Right forelimb (tissue), 1 donor: ENCODE data around the gene ARHGAP22.

Source experiments
- DNase-seq: peaks from one replicate; pipeline ENCODE4 v3.0.0-alpha.2; 2018

The ARHGAP22 gene

DNA sequence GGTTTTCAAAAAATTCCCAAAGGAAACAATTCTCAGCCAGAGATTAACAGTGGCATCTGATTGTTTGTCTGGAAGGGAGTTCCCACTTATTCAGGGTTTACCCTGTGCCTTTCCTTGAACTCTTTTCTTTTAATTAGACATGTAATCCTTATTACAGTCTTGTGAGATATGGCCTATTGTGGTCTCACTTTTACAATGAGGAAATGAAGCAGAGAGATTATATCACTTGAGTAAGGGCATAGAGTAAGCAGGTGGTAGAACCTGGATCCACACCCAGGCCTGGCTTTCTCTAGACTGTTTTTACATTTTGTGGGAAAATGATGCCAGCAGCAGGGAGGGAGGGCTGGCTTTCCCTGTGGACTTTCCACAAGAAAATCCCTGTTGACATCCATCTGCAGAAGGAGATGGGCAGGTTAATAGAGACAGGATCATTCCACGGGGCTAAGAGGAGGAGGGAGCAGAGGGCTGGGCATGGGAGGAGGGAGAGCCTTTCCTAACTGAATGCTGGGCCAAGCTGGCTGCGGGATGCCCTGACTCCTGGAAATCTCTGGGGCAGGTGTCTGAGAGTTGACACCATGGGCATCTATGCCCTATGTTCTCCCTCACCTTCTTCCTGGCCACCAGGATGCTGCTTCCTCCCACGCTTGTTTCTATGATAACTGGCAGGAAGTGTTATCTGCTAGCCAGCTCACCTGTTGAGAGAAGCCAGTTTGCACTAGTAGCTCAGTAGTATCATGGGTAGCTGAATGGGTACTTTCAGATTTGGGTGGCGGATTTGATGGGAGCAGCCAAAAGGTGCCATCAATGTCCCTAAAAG is 28.7 kb upstream of the ARHGAP22 start:
- no peak for DNase-seq

DNA sequence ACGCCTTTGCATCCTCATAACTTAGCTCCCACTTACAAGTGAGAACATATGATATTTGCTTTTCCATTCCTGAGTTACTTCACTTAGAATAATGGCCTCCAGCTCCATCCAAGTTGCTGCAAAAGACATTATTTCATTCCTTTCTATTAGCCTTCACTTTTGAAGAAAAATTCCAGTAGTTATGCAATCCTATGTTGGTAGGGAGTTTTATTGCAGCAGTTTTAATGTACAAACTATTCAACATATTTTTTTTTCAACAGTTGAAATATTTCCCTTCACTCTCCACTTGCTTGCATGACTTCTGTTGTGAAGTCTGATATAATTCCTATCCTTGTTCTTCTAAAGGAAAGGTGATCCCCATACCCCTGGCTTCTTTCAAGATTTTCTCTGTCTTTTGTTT is 27.3 kb upstream of the ARHGAP22 start:
- DNase-seq, result no peak

DNA sequence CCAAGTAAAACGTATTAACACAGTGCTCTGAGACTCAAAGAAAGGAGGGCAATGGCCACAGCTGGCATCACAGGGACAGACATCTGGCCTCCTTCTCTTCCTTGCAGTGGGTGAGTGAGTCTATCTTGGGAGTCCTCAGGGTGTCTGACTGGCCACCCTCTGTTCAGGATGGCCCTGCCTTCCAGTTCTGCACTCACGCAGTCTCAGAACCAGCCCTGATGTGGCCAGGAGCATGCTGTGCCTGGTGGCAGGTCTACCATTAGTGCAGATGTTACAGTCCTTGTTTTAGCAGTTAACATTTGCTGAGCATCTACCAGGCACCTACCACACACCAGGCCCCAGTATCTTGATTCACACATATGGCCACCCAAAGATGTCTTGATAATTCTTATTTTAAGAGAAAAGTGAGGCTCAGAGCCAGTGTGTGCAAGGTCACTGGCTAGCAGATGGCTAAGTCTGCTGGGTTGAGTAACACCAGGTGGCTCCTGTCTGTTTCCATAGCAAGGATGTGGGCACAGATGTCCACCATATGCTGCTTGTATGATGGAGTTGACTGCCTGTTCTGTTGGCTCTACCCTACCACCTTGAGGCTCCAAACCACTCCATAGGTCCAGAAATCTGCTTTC is 23.2 kb upstream of the ARHGAP22 start:
- no peak for DNase-seq

DNA sequence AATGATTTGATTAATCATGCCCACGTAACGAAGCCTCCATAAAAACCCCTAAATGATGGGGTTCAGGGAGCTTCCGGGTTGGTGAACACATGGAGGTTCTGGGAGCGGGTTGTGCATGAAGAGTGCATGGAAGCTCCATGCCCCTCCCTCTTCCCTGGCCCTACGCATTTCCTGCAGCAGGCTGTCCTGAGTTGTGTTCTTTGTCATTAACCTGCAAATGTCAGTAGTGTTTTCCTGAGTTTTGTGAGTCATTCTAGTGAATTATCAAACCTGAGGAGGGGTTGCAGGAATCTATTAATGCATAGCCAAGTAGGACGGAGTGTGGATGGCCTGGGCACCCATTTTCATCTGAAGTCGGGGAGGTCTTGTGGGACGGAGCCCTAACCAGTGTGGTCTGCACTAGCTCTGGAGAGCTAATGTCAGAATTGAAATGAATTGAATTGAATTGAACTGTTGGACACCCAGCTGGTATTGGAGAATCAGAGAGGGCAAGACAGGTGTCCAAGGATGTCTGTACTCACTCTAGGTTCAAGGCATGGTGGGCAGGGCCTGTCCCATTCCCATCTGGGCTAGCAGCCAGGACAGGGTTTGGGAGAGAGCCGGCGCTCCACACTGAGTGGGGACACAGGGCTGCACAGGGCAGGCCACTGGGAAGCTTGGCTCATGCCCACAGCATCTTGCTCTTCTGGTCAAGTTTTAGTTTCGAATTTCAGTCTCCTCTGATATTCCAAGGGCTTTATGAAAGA is 22.3 kb upstream of the ARHGAP22 start:
- no peak for DNase-seq

DNA sequence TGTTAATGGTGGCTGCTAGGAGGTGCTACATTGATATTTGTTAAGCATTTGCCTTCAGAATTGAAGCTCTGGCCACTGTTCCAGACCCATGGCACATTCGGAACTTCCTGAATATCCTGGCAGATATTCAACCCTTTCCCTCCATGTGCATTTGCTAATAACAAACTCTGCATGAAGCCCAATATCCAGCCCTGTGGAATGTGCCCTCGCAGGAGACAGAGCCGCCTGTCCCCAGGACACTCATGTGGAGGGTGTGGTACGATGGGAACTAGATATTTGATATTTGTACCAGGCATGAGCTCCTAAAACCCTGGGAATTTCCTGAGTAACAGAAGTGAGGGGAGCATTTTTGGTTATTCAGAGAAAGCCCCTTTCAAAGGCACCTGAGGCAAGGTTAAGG is 21.6 kb upstream of the ARHGAP22 start:
- DNase-seq, result no peak

DNA sequence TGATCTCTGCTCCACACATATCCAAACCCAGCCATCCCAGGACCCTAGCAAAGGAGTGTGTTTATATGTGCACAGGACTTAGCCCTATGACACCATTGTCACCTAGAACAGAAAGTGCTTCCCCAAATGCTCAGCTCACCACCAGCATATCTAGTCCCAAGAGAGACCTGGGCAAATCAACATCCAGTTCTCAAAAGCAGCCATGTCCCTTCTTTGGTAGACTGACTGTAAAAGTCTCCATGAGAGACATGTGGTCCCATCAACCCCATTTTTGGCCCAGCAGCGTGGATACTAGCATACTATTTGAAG is 20.9 kb upstream of the ARHGAP22 start:
- no peak for DNase-seq

DNA sequence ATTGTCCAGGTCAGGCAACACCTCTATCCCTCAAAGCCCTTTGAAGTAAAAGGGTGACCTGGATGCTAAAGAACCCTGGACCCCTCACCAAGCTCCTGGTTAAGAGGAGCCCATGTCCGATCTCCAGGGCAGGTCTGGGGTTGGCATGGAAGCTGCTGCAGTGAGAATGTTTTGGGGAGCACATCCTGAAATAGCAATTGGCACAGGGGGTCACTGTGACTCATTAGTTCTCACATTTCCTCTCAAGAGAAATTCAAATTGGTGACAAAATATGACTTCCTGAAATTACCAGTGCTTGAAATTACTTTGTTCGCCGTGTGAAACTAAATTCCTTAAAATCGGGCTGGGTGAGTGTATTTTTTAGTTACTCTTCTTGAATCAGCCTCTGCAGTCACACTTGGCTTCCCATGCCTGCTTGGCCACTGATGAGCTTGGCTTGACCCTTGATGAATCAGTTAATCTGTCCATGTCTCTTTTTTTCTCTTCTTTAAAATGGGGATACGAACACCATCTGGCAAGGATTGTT is 18.8 kb upstream of the ARHGAP22 start:
- DNase-seq, result no peak

DNA sequence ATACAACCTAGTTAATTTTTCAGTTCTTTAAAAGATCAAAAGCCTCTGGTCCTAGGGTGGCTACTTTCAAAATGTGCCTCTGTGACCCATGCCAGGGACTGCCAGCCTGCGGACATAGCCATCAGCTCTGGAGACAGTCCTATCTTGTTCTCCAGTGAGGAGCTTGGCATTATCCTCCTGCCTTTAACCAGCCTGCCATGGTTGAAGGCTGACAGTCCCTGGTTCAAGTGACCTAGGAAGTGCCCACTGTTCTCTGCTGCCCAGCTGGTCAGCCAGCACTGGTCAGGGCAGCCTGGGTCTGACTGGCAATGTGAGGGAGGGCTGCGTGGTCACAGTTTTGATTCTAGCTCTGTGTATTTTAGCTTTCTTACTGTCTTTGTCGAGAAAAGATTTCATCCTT is 18.1 kb upstream of the ARHGAP22 start:
- DNase-seq, result no peak

DNA sequence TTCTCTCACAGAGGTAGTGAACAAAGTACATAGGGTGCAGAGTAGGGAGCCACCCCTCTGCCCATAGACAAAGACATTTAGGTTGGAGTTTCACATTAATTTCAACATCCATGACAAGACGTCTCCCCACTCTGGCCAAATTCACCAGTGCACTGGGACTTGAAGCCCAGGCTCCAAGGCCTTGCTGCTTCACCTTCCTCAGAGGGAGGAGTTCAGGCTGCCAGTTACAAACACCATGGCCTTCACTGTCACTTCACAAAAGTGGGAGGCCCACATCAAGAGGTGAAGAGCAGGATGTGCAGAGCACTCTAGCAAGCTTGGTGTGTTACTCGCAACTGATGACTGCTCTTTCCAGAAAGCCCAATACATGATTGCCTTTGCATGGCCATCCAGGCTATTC is 15.8 kb upstream of the ARHGAP22 start:
- DNase-seq, result no peak

DNA sequence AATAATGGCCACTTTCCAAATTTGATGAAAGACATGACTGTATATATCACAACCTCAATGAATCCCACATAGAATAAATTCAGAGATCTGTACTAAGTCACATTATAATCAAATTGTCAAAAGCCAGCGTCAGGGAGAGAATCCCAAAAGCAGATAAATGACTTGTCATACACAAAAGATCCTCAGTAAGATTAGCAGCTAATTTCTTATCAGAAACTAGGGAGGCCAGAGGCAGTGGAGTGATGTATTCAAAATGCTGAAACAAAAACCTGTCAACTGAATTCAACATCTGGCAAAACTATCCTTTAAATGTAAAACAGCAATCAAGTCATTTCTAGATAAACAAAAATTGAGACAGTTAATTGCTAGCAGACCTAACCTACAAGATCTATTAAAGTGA is 11.6 kb upstream of the ARHGAP22 start:
- DNase-seq, result no peak

DNA sequence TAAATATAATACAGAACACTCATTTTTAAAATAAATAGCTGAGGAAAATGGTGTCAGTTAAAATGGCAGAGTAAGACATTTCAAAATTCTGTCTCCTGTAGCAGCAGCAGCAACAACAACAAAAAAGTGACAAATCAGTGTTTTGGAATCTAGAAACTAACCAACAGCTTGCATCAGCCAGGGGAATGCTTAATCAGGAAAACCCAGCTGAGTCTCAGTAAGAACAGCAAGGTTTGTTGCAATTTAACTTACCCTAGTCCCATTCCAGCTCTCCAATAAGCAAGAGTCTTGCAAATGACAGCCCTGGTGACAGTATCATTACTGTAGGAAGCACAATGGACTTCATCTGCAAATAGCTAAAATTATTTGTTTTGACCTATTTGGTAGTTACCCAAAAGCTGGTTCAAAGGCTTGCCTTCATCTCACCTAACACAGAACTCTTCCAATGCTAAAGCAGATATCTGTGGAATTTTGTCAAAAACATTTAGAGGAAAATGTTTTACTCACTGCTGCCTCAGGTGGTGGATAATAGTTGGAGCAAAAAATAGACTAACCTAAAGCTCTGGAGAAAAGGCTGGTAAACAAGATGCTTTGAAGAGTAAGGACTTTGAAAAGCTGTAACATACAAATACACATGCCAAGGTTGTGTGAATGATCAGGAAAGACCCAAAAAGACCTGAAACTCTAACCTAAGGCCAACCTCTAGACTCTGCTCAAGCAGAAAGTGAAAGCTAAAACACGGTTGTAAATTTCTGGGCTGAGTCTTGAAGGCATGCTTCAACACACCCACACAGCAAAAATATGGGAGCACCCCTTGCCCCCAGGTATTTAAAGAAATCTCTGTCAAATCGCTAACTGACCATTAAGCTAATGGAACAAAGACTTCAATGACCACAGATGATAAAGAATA is 9.9 kb upstream of the ARHGAP22 start:
- DNase-seq, result no peak

DNA sequence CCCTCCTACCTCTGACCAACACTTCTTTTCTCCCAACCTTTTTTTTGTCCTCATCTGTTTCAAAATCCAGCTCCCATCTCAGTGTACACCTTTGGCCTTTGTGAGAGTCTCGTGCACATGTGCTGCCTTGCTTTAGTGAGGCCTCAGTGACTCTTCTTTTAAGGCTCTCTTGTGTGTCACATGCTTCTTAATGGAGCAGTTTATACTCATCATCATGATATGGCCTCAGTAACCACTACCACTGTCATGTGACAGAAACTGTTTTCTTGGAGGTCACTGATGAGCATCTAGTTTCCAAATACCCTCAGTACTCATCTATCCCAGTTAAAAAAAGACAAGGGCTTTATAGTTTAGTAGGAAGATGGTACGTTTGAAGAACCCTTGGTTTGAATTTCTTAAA is 8.1 kb upstream of the ARHGAP22 start:
- no peak for DNase-seq

DNA sequence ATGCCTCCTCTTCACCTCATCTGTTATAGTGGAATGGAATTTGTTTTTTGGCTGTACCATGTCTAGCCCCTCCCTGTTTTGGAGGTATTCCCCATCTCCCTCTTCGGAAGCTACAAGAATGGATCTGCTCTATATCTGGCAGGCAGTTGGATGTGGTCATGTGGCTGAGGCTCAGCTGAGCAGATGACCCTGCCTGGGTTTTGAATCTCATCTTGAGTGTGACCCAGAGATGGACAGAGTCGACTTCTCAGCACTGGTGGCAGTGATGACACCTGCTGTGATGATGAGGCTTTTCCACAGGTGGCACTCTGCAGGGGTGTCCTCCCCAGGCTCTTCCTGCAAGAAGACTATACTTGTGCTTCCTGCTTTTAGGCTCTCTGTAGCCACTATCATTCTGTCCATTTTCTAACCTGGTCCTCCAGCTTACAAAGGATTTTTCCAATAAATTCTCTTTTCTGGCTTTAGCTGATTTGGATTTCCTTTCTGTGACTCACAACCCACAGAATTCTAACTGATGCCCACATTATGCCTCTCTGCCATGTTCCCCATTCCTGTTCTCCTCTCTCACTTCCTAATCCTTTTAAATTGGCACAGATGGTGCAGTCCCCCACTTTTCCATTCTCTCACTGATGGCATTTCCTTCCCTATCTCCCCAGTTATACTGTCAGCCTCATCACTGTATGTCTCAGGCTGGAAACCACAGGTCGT is 7.5 kb upstream of the ARHGAP22 start:
- no peak for DNase-seq

DNA sequence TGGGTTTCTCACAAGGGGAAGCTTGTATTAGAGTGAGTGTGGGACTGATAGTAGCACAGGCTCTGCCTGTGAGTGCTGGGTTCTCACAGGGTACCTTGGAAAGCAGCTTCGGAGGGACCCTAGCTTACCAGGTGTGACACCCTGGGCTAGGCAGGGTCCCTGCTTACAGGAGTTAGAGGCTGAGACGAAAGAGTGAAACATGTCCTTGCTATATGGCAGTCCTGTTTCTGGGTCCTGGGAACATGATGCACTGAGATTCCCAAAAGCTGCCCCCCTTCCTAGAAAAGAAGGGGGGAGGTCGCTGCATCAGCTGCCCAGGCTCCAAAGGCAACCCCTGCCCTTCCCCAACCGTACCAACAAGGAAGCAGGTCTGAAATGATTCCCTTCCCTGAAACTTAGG is 6.3 kb upstream of the ARHGAP22 start:
- DNase-seq, result no peak

DNA sequence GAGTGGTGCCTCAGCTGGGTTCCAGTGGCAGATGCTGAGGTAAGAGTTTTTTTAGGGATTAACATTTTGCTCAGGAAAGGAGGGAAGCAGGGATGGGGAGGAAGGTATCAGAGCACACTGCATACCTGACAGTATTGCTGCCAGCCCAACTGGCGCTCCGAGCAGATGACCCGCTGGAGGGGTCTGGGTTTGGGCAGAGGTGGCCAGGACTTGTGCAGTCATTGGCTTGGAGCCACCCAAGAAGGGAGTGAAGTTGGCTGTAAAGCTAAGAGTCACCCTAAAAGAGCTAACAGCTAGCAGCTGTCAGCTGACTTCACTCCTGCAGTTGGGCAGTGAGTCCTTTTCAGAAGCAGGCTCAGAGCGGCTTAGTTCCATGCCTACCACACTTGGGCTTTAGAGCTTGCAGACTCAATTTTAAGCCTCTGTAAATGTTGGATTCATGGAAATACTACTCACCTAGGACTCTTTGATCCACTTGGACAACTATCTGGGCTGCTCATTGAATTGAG is 5.8 kb upstream of the ARHGAP22 start:
- no peak for DNase-seq

DNA sequence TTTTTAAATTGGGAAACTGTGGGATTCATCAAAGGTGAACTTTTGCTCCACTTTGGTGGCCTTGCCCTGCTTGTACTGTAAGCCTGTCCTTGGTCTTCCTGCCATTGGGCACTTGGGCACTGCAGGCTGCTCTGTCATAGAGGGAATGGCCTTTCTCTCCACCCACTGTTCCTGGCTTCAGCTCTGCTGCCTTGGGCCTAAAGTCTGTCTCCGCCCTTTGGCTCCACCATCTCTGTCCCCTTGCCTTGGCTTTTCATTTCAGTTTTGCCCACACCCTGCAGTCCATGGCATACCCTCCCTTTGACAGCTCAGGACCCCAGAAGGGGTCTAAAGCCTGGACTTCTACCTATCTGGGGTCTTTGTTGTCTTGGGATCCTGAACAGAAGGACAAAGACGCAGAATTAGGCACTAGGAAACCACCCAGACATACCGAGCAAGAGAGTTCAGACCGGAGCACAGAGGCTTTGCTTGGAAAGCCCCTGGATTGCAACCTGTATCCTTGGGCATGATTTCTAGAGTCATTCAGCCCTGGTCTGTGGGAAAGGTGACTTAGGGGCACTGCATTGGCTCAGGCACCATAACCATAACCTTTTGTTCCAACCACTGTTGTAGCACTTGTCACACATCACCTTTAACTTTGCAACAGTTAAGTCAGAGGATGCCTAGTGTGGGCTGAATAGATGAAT is 5.2 kb upstream of the ARHGAP22 start:
- no peak for DNase-seq

DNA sequence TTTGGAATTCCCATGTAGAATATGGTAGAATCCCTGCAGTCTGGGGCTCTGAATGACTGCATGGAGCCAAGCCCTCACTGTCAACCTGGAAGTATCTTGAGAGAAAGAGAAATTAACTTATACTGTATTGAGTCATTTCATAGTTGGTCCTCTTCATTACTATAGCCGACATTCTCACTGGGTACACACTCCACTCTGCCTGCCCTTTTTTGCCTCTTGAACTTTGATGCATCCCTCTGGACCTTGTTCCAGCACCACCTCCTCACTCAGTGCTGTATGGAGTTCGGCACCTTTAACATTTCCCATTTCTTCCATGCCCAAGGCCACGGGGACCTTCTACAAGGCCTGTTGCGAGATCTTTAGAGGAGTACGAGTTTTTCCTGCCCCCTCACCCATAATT is 4.6 kb upstream of the ARHGAP22 start:
- no peak for DNase-seq

DNA sequence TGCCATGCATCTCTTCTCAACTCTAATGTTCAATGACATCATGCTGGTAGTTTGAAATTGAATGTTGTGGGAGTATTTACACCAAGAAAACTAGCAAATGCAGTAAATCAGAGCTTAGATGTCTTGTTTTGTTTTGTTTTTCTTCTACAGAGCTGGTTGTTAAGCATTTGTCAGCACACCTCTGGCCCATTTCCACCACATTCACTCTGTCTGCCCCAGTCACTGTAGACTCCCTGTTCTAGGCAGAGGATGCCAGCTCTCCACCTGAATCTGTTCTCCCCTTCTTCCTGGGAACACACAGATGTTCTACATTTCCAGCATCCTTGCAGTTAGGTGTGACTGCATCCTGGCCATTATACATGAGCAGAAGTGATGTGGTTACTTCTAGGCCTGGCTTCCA is 4.1 kb upstream of the ARHGAP22 start:
- no peak for DNase-seq

DNA sequence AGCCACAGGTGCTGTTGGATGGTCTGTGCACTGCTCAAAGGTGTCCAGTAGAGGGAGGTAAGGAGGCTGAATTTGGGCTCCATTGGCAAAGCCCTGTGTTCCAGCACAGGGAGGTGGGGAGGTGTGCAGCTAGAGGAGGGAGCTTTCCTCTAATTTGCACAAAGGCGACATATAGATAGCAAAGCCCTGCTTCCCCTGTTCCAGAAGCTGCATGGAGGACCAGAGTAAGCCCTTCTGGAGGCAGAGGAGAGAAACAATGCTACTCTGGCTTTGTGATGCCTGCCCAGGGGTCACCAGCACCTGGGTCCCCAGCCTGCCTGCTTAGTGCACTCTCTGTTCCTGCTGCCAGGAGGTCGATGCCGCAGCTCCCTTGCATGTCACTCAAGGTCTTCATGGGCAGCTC is 3.4 kb upstream of the ARHGAP22 start:
- no peak for DNase-seq

DNA sequence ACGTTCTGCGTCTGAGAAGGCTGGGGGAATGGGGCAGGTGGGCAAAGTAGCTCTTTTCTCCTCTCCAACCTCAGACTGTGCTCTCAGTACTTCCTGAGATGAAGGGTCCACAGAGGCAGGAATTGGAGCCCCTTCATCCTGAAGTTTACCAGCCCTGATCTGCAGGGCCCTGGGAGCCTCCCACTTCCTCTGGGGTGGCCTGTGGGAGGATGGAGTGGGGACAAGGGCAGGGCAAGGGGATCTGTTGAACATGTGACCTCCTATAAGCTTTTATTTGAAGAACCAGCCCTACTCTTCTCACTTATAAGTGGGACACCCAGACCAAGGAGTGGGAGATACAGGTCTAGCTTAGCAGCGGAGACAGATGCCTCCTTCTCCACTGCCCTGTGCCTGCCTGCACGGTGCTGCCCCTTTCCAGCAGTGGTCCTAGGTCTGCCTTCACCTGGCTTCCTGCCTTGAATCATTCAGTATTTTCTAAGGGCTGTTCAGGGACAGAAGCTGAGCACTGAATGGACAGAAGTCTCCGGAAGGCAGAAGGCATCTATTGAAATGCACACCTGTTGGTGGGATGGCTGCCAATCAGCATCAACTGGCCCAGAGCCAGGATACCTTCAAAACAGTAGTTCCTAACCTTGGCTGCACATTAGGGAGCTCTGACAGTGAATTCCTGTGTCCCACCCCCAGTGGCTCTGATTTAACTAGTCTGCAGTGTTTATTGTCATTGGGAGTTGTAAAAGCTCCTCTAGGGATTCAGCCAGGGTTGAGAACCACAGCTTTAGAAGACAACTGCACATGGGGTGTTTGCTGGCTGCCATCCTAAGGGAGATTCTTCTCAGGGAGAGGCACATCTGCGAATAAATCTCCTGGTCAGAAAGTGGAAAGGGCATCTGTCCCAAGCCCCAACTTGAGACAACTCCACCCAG is 2.7 kb upstream of the ARHGAP22 start:
- no peak for DNase-seq
